Sigmoid colon (tissue), 3 donors: Measurements from ENCODE around the gene PPA2.

Source experiments
- CTCF ChIP-seq, 4 experiments: fragments of 450-650 bp in 3 of 4; fragments of 200-600 bp in 1 of 4; IDR thresholded peaks; one replicate each; pipeline ENCODE4 v1.5.1; 2016 to 2019; ENCODE audit warnings: antibody characterized with exemption in 4 of 4, mild to moderate bottlenecking in 3 of 4, moderate library complexity in 2 of 4
- POLR2A ChIP-seq, 2 donors: fragments of 450-650 bp; IDR thresholded peaks; one replicate each; pipeline ENCODE4 v1.6.1; 2016; ENCODE audit warnings: antibody characterized with exemption in 2 of 2, mild to moderate bottlenecking in 2 of 2, moderate library complexity in 2 of 2

GRCh38 chr4:105471566-105472176 is 2.2 kb downstream of the PPA2 start:
- no peak for TF ChIP-seq POLR2A (IDR thresholded peaks at IDR 0.05)
- peak; percentile 51 to 80 (median 70) for TF ChIP-seq CTCF (IDR thresholded peaks at IDR 0.05)
